ENCODE measurements around the gene FRMD4A. TPM values are rescaled to one million over a fixed set of nuclear protein-coding genes. Genes with fewer than 3 reads are reported as not detected.

FRMD4A gene
- total and polyA plus RNA-seq, 2 experiments from 2014 or later = 5.4 to 10.3 TPM

GRCh38 chr10:13672548-13672947, 658.2 kb downstream of the FRMD4A start:
- peak overlapping the region; percentile 67 for H3K27ac ChIP-seq
- no peaks in the 10 kb centered on the region for H3K27me3 ChIP-seq
- H2AFZ ChIP-seq = no peak overlapping the region
- peak overlapping the region; percentile 2 for H3K4me2 ChIP-seq
- DNase-seq (ENCODE audit: low spot score) = no peak
- WGBS (ENCODE audit: low lambda C conversion rate, missing lambda C conversion rate) = 48% methylated on average over 7 of the region's 7 CpGs
- TF ChIP-seq EZH2phosphoT487 (IDR thresholded peaks at IDR 0.05; ENCODE audit: low read depth, severe bottlenecking, unreplicated experiment) = no peak
- TF ChIP-seq CTCF (IDR thresholded peaks at IDR 0.05; ENCODE audit: poor library complexity) = no peak
- no peak for TF ChIP-seq EZH2 (IDR thresholded peaks at IDR 0.05; ENCODE audit: borderline replicate concordance)
- H3K4me3 ChIP-seq = no peak overlapping the region
- no peaks in the 10 kb centered on the region for H3K9me2 ChIP-seq (replicated peaks; ENCODE audit: insufficient read depth)
- no peaks in the 10 kb centered on the region for H3K9me3 ChIP-seq (ENCODE audit: low read depth)
- no peaks in the 10 kb centered on the region for H3K36me3 ChIP-seq (replicated peaks; ENCODE audit: insufficient read depth, low read depth)
- H3K79me2 ChIP-seq = no peaks in the 10 kb centered on the region
- no peaks in the 10 kb centered on the region for H4K20me1 ChIP-seq (ENCODE audit: insufficient read depth, poor library complexity, severe bottlenecking)
- H3K4me1 ChIP-seq (ENCODE audit: insufficient read depth) = peaks cover 22% of the 10 kb centered on the region

GRCh38 chr10:13671904-13672303, 658.8 kb downstream of the FRMD4A start:
- no peak overlapping the region for H2AFZ ChIP-seq
- H3K27me3 ChIP-seq = no peaks in the 10 kb centered on the region
- WGBS (ENCODE audit: low lambda C conversion rate, missing lambda C conversion rate) = 78% methylated on average over 10 of the region's 10 CpGs
- H3K27ac ChIP-seq = peak overlapping the region; percentile 67
- no peaks in the 10 kb centered on the region for H4K20me1 ChIP-seq (ENCODE audit: insufficient read depth, poor library complexity, severe bottlenecking)
- H3K4me3 ChIP-seq = no peak overlapping the region
- H3K79me2 ChIP-seq = no peaks in the 10 kb centered on the region
- TF ChIP-seq EZH2 (IDR thresholded peaks at IDR 0.05; ENCODE audit: borderline replicate concordance) (no peak), EZH2phosphoT487 (IDR thresholded peaks at IDR 0.05; ENCODE audit: low read depth, severe bottlenecking, unreplicated experiment) (no peak), CTCF (IDR thresholded peaks at IDR 0.05; ENCODE audit: poor library complexity) (no peak)
- no peaks in the 10 kb centered on the region for H3K36me3 ChIP-seq (replicated peaks; ENCODE audit: insufficient read depth, low read depth)
- DNase-seq (ENCODE audit: low spot score) = no peak
- no peaks in the 10 kb centered on the region for H3K9me2 ChIP-seq (replicated peaks; ENCODE audit: insufficient read depth)
- H3K4me2 ChIP-seq = peak overlapping the region; percentile 2
- H3K4me1 ChIP-seq (ENCODE audit: insufficient read depth) = peaks cover 22% of the 10 kb centered on the region
- H3K9me3 ChIP-seq (ENCODE audit: low read depth) = no peaks in the 10 kb centered on the region

- WGBS (ENCODE audit: low lambda C conversion rate, missing lambda C conversion rate) = 94% methylated on average over 10 of the region's 10 CpGs
- Histone ChIP-seq H4K20me1 (ENCODE audit: insufficient read depth, poor library complexity, severe bottlenecking) (no peaks in the 10 kb centered on the region), H3K27ac (no peak overlapping the region), H2AFZ (no peak overlapping the region), H3K4me2 (no peak overlapping the region), H3K4me1 (ENCODE audit: insufficient read depth) (peaks cover 22% of the 10 kb centered on the region), H3K79me2 (no peaks in the 10 kb centered on the region), H3K4me3 (no peak overlapping the region), H3K9me2 (replicated peaks; ENCODE audit: insufficient read depth) (no peaks in the 10 kb centered on the region), H3K27me3 (no peaks in the 10 kb centered on the region), H3K36me3 (replicated peaks; ENCODE audit: insufficient read depth, low read depth) (no peaks in the 10 kb centered on the region), H3K9me3 (ENCODE audit: low read depth) (no peaks in the 10 kb centered on the region)
- no peak for DNase-seq (ENCODE audit: low spot score)
- no peak for TF ChIP-seq CTCF (IDR thresholded peaks at IDR 0.05; ENCODE audit: poor library complexity)
- no peak for TF ChIP-seq EZH2 (IDR thresholded peaks at IDR 0.05; ENCODE audit: borderline replicate concordance)
- TF ChIP-seq EZH2phosphoT487 (IDR thresholded peaks at IDR 0.05; ENCODE audit: low read depth, severe bottlenecking, unreplicated experiment) = no peak
Observed at GRCh38 chr10:13670311-13670710, 660.4 kb downstream of the FRMD4A start.

GRCh38 chr10:13669901-13670300, 660.8 kb downstream of the FRMD4A start:
- Histone ChIP-seq H4K20me1 (ENCODE audit: insufficient read depth, poor library complexity, severe bottlenecking) (no peaks in the 10 kb centered on the region), H3K4me3 (no peak overlapping the region), H2AFZ (no peak overlapping the region), H3K4me1 (ENCODE audit: insufficient read depth) (peaks cover 22% of the 10 kb centered on the region), H3K27ac (peak overlapping the region; percentile 68), H3K9me3 (ENCODE audit: low read depth) (no peaks in the 10 kb centered on the region), H3K4me2 (no peak overlapping the region), H3K27me3 (no peaks in the 10 kb centered on the region), H3K79me2 (no peaks in the 10 kb centered on the region), H3K36me3 (replicated peaks; ENCODE audit: insufficient read depth, low read depth) (no peaks in the 10 kb centered on the region), H3K9me2 (replicated peaks; ENCODE audit: insufficient read depth) (no peaks in the 10 kb centered on the region)
- TF ChIP-seq EZH2phosphoT487 (IDR thresholded peaks at IDR 0.05; ENCODE audit: low read depth, severe bottlenecking, unreplicated experiment) (no peak), CTCF (IDR thresholded peaks at IDR 0.05; ENCODE audit: poor library complexity) (no peak), EZH2 (IDR thresholded peaks at IDR 0.05; ENCODE audit: borderline replicate concordance) (no peak)
- DNase-seq (ENCODE audit: low spot score) = no peak
- WGBS (ENCODE audit: low lambda C conversion rate, missing lambda C conversion rate) = 90% methylated on average over 12 of the region's 12 CpGs

Measured in hepatocyte (in vitro differentiated cells).